Fibroblast of peridontal ligament (primary cell): Measurements from ENCODE around the gene GPR153.

Experiments used
- DNase-seq: peaks from one replicate; pipeline ENCODE4 v3.0.0-alpha.2; 2010; ENCODE audit errors: extremely low read depth

GPR153 gene

DNA sequence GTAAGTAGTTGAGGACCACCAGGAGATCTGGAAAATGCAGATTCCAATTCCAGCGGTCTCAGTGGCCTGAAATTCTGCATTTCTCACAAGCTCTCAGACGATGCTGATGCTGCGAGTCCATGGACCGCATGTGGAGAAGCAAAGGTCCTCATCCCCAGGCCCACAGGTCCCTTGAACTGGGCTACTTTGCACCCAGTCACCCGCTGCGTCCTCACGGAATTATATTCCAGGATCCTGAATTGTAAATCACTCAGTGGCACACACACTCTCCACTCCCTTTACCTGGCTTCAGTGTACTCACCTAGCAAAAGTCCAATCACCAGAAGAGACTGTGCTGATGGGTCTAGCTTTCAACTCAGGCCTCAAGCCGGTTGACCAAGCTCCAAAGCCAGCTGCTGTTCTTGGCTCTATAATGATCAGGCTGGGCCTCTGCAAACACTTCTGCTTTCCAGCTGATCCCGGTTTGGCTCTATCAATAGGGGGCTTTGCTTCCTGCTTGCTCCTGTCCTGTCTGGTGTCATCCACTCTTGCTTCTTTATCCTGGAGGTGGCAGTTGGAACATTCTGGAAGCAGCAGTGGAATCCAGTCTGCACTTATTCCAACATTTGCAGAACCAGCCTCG, 60.6 kb downstream of the GPR153 start:
- no peak for DNase-seq

DNA sequence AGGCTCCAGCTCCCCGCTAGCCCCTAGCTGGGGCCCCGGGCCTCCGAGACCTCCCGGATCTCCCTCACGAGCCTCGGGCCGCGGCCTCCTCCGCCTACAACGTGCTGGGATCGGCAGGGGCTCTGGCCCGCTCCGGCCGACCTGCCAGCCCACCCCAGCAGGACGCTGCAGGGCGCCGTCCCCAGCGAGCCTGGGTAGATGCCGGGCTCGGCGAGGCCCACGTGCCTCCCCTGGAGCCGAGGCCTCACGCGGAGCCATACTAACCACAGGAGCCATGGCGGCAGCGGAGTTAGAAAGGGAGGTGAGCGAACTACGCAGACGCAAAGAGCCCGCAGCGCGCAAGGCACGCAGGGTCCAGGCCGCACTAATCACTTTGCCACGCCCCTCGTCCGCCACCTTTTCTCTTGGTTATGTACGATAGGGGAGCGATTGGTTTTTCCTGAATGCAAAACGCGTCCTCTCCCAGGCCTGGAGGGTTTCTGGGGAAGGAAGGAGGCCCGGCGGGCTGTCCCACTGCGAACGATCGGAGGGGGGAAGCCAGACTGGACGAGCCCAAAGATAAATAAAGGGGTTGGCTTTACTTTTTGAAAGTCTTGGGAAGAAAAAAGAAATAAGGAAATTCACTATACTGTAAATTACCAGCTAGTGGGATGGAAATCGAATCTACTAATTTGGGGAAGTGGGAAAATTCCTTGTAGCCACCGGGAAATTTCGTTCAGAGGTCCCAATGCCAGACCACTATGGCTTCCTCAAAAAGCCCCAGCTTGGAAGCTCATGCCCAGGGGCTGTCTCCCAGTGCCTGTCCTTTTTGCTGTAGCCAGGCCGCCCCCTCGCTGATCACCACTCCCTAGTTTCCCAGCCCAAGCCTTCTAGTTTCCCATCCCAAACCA, 61.4 kb downstream of the GPR153 start, which contains the start of gene RPL22:
RPL22 (minus strand) TSS at position 298 of the 890 bp plus-strand sequence; CDS start at position 276, 22 bp downstream.
- DNase-seq = peak; percentile 99

DNA sequence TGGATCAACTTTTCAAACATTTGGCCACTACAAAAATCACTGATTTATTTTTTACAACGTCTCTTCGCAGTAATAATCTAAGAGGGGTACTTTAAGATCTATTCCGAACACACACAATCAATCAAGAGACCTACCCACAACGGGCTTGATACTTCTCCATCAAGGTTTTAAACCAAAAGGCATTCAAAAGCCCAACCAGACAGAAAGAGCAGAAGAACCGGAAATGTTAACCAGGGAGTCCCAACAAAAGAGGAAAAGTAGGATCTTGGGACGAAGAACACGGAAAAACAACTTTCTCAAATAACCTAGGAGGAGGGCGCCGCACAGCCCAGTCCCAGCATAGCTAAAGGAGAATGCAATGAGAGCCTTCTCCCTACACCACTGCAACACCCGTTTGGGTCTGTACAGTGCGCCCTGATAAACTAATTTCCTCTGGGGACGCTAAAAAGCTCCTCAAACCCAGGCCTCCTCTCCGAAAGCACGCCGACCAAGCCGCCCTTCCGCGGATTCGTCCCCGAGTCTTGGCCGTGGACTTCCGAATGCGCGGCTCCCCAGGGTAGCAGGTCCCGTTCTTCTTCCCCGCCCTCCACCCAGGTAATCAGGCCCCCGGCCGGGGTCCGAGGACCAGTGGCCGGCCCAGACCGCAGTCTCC, 62.1 kb downstream of the GPR153 start:
- DNase-seq = peak; percentile 27

DNA sequence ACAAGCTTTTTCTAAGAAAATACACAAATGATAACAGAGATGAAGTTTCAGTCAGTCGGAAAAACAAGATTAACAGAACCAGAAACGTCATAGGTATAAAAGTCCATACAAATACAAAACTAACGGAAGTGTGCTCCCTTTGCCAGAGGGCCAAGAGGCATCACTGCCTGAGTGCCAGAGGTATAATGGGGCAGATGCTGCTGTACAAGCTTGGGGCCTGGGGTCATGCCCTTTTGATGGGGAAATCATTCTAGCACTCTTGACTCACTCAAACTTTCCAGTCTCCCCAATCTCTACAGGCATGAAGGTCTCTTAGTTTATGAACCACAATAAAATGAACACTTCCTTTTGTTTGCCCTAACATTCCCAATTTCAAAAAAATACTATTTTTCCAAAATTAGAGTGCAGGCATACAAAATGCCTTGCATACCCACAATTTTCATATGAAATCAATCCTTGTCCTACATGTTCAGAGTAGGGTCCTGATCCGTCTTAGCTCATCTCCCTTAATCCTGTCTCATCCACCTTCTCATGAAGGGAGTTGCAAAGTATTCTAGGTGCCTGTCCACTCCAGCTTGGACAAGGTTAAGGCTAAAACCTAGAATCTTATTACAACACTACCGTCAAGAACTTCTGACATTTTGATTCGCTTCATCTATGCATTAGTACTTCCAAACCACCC, 63.0 kb downstream of the GPR153 start:
- DNase-seq = no peak
